Dedifferentiated amniotic fluid mesenchymal stem cell (primary cell): ENCODE results near the gene TTC33.
"Not testable (repeated sequence)": the region's sequence is repeated elsewhere in the genome, so short reads cannot be mapped to it uniquely, and the experiment has no call there.

Experiments
- DNase-seq: peaks from one replicate; pipeline ENCODE4 v3.0.0-alpha.2; 2016; ENCODE audit errors: extremely low spot score

The TTC33 gene

DNA sequence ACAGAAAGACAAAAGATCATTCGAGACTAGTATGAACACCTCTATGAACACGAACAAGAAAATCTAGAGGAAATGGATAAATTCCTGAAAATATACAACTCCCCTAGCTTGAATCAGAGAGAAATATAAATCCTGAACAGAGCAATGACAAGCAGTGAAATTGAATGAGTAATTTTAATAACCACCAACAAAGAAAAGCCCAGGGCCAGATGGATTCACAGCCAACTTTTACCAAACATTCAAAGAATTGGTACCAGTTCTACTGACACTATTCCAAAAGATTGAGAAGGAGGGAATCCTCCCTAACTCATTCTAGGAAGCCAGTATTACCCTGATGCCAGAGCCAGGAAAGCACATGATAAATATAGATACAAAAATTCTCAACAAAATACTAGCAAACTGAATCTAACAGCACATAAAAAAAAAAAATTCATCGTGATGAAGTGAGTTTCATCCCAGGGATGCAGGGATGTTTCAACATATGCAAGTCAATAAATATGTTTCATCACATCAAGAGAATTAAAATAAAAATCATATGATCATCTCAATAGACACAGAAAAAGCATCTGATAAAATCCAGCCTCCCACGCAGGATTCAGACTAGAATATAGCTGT lies 101.3 kb downstream of the TTC33 start:
- no peak for DNase-seq

DNA sequence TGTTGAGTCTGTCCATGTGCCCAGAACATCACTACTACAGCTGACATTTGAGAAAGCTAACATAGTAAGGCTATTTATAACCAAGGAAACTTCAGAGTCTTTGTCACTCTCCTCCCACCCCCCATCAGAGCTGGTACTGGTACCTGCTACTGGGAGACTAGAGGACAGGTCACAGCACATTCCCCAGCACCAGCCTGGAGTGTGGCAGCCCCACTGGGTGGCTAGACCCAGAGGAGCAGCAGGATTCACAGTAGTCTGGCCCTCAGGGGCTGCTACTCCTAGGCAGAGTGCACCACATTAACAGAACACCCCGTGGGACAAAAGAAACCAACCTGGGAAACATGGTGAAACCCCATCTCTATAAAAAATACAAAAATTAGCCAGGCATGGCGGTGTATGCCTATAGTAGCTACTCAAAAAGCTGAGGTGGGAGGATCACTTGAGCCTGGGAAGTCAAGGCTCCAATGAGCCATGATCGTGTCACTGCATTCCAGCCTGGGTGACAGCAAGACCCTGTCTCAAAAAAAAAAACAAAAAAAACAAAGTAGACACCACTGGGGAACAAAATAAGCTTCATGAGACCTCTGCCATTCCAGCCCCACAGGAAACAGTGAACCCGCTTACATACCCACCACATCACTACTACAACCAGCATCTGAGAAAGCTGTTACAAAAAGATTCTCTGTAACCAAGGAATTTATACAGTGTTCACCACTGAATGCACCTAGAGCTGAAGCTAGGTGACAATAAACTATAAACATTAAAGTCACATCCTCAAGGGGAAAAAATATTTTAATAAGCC lies 102.3 kb downstream of the TTC33 start:
- no peak for DNase-seq

DNA sequence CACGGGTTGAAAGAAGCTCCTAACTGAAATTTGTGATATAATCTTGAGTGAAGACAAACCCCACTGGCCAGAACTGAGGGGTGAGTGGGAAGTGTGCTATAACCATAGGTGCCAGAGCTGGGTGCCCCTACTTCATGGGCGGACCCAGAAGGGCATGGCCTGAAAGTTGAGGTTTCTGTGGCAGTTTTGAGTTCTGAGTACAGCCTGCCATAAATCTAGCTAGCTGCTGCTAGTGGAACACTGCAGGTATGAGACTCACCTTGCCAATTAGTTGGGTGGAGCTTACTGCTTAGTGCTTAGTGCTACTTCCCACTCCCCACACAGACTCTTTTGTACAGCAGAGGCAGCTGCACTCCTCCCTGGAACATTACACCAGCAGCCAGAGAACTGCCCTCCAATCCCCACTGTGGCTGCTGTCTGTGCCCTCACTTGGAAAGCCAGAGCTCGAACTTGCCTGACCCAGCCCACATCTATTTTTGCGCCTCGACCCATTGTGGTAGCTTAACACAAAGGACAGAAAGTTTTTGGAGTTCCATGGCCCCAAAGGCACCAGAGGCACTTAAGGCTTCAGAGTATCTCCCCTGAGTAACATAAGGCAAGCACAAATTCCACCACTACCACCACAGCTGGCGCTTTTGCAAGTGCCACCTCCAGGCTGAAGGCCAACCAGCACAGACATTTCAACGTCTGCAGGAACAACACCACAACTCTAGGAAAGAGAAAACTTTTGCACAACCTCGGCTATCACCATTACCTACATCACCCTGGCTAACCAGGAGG lies 103.1 kb downstream of the TTC33 start:
- peak; percentile 14 for DNase-seq

DNA sequence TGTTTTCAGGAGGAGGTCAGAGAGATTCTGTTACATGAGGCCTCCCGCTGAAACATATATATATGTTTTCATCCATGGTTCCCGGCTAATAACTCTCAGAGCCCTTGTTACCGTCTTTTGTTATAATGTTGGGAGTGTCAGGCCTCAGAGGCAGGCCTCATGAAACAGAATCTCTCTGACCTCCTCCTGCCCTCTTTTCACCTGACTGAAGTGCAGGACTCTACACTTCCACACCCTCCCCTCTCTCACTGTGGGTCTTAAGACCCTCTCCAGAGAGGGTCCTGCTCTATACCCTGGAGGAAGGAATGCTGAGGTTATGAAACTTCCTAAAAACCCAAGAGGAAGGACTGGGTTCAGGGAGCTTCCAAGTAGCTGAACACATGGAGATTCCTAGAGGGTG lies 104.6 kb downstream of the TTC33 start:
- no peak for DNase-seq

DNA sequence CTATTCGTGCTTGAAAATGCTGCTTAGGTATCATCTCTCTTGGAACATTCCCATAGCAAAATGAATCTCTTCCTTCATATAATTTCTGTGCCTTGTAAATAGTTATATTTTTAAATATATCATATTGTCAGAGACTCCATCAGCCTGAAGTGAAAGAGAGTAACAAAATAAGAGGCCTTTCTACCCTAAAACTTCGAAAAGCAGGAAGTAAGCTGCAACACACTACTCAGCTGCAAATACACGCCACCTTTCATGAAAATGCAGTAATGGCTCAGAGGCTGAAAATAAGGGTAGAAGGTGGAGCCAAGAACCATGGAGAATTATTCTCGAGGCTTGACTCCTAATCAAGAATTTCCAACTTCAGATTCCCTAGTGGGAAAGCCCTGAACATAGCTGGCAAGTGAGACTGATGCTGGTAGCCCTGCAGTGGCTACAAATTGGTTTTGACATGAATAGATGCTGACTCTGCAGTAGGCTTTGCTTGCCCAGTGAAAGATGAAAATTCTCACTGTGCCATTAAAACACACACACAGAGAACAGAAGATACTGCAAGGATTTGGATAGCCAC lies 106.2 kb downstream of the TTC33 start:
- no peak for DNase-seq

DNA sequence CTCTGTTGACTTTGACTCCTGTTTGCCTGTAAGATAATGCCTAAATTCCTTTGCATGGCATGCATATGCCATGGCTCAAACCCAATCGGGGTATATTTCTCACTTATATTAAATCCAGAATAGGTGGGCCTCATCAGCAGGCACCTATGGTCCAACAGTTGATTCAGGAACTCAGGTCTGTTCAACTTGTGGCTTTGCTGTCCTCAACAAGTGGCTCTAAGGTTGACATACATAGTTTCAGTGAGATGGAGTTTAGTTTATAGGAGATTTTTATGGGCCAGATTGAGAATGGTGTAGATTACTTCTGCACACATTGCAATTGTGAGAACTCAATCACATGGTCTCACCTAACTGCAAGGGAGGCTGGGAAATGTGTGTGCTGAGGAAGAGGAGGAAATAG lies 107.6 kb downstream of the TTC33 start:
- DNase-seq: no peak

DNA sequence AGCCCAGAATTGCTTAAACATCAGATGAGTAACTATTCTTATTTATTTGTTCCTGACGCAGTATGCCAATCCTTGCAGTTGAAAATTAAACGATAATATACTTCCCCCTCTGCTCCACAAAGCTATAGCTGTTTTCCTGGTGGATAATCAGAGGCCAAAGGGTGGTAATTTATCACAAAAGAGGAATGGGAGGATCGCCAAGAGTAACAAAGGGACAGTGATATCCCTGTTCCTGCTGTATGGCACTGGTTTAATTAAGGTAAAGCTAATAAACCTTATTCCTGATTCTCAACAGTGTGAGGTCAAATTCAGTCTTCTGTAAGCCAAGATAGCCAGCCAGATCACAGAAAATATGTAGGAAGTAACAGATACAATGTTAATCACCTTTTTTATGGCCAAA lies 109.5 kb downstream of the TTC33 start:
- no peak for DNase-seq

DNA sequence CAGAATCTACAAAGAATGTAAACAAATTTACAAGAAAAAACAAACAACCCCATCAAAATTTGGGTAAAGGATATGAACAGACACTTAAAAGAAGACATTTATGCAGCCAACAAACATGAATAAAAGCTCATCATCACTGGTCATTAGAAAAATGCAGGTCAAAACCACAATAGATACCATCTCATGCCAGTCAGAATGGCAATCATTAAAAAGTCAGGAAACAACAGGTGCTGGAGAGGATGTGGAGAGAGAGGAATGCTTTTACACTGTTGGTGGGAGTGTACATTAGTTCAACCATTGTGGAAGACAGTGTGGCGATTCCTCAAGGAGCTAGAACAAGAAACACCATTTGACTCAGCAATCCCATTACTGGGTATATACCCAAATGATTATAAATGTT lies 116.2 kb downstream of the TTC33 start:
- not testable (repeated sequence) for DNase-seq

DNA sequence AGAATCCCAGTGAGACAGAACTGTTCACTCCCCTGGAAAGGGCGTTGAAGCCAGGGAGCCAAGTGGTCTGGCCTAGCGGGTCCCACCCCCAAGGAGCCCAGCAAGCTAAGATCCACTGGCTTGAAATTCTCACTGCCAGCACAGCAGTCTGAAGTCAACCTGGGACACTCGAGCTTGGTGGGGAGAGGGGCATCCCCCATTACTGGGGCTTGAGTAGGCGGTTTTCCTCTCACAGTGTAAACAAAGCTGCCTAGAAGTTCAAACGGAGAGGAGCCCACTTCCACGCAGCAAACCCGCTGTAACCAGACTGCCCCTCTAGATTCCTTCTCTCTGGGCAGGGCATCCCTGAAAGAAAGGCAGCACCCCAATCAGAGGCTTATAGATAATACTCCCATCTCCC lies 121.2 kb downstream of the TTC33 start:
- DNase-seq: no peak

DNA sequence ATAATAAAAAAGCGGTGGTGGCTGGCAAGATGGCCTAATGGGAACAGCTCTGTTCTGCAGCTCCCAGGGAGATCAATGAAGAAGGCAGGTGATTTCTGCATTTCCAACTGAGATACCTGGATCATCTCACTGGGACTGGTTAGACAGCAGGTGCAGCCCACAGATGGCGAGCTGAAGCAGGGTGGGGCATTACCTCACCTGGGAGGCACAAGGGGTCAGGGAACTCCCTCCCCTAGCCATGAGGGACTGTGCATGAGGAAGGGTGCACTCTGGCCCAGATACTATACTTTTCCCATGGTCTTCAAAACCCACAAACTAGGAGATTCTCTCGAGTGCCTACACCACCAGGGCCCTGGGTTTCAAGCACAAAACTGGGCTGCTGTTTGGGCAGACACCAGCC lies 121.6 kb downstream of the TTC33 start:
- no peak for DNase-seq

DNA sequence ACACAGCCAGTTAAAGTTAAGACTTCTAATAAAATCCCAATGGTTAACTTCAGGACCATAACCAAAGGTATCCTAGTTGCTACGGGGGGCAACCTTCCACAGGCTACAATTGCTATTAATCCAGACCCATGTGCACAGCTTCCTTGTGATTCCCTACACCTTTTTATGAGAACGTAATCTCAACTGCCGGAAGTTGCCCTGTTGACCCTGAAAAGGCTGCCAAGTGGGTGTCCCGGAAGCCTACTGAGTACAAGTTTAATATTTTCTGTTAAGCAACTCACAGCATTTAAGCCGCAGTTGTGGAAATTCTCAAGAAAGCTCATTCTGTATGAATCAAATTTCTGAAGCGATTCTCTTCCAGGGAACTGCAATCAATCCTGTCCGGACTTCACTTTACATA lies 124.5 kb downstream of the TTC33 start:
- no peak for DNase-seq

DNA sequence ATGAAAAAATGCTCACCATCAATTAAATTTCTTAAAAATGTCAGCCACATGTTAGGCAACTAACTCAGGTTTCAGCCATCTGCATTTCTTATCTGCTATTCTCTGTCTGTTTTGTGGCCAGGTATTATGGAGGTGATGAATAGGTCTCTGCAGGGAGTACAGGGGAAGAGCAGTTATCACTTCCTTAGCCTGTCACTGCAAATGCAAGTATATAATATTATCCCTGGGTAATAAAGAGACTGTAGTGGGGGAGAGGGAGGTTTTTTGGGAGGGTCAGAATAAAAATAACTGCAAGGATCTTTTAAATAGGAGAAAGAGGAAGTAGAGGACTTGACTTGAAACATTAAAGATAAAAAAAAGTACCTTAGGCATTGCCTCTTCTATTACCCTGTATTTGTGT lies 125.6 kb downstream of the TTC33 start:
- no peak for DNase-seq

DNA sequence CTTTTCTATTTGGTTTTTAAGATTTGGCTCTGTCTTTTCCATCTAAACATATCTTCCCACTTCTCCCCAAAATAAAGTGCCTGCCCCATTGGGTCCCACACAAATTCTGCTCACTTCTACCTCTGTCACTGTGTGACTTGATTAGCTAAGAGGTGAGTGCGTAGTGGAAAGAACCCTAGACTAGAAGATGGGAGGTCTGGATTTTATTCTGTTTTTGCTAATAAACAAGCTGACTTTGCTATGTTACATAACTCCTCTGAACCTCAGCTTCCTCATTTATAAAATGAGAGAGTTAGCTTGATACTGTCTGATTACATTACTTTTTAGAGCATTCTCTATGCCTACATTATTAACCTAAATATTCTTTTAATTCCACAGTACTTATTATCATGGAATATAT lies 127.4 kb downstream of the TTC33 start:
- no peak for DNase-seq

DNA sequence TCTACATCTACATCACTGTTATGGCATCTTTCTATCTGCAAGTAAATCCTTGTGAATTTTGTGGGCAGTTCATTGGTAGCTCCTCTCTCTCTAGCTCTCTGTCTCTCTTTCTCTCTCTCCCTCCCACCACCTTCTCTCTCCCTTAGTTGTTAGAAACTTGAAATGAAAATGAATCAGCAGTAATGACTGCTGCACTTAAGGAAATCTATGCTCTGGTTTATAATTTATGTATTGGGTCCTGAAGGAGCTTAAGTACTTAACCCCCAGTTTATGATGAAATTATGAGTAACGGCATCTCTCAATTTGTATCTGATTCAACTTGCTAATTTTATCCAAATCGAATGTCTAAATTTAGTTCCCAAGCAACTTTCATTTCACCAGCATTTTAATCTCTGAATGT lies 128.1 kb downstream of the TTC33 start:
- DNase-seq: peak; percentile 61

DNA sequence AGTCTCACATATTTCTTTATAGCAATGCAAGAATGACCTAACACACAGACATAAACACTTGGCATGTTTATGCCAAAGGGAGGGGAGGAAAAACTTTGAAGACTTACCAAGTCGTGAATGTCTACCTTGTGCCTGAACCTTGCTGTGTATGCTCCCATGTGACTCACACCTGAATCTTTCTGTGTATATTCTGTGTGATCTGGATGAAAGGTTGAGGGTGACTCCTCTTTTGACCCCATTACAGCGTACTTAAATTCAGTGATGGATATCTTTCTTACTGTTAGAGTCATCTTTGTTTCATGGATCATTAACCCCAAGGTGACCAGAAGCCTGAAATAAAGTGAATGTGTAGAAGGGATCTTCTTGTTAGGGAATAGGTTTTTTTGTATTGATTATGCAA lies 129.0 kb downstream of the TTC33 start:
- DNase-seq: no peak

DNA sequence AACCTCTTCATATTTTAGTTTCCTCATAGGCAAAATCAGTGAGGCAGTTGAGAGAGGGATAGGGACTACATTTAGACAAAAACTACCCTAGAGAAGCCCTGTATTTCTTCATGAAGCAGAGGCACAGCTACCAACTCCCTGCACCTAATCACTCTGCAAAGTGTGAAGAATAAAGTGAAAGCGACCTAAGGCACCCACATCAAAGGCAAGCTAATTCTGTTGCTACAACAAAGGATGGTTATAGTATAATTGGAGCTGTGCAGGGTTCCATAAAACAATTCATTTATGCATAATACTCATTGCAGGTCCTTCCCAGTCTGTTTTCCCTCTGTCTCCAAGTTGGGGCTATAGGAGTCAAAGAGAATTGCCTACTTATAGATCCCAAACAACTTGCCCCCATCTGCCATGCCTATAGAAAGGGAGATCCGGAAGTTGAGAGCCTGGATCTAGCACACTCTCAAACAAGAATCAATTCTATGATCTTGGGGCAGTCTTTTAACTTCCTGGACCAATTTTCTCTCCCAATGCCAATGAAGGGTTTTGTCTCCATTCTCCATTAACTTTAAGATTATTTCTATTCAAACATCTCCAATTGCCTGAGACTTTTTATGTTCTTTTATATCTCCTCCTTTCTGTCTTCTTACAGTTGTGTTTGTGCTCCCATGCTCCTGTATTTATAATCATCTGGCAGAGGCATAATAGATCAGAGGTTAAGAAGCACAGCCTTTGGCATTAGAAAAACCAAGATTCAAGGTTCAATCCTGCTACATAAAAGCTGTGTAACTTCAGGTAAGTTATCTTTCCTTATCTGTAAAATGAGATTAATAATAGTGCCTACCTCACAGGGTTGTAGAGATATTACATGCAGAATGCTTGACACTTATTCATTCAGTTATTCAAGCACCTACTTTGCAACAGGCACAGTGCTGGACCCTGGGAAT lies 132.0 kb downstream of the TTC33 start:
- DNase-seq: no peak

DNA sequence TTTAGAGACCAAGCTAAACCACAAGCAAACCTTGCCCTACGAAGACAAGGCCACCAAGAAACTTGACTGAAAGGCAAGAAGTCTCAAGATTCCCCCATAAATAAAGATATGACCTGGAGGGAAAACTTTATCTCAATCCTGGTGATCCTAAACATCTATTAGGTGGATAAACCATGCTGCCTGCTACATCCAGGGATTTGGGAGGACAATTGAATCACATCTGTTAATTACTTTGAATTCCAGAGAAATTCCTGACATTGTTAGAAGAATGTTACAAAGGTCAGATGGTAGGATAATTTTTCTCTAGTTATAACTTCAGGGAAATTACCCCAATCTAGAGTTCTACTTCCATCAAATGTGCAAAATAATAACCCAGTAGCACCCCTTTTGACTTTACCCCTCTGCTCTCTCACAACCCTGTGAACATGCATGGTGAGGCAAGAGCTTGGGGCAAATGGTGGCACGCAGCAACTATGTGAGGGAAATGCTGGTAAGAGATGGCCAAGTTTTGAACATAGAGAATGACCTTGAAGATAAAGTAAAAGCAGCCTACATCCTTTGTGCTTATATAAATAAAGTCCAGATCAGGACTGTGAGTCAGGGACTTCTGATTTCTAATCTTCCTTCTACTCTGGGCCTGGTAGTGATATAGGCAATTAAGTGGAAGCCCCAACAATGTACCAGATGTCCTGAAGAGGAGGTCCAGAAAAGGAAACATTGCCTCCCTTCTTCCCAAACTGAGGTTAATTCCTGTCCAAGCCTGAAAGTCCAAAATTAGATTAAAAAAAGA lies 133.1 kb downstream of the TTC33 start:
- DNase-seq: no peak

DNA sequence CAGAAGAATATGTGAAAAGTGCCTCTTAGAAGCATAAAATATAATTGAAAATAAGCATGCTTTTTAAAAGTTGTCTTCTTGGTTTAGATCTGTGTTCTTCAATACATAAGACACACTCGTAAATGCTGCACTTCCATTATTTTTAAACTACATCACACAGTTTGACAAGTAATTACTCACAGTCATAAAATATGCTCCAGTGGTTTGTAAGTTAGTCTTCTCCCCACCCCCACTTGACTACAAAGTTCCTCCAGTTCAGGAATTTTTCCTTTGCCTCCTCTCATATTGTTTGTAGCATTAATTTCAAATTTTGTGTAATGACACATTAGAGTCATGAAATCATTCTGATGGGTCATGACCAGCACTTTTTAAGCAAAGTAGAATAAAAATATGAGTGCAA lies 136.3 kb downstream of the TTC33 start:
- DNase-seq: no peak

DNA sequence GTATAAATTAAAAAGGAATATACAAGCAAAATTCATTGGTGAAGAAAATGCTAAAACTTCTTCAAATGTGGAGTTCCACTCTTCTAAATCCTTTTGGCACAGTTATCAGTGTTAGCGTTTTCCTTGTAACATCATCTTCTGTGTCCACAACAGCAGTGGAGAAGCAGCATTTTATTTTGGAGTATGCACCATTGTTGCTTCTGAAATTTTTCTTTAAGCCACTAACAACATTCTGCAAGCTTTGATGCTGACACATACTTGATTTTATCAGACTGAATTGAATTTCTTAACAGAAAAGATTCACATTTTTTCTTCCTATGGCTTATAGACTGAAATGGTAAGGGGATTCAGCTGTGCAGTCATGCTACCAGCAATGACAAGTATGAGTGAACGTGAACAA lies 136.8 kb downstream of the TTC33 start:
- DNase-seq: no peak

DNA sequence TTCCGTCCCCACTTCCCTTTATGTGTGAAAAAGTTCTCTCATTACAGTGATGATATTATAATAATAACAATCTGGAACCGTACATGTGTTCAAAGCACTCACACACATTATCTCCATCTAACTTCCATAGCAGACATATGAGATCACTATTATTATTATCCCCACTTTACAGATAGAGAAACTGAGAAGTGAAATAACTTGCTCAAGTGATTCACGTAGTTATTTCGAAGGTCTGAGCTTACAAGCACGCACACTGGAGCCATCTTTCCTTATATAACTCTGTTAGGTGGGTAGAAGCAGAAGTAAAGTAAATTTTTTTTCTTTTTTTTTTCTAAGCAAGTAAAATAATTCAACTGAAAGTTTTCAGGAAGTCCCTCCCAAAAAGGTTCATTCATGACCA lies 139.0 kb downstream of the TTC33 start:
- DNase-seq: no peak
